ENCODE results near the gene ASCL2. TPM values are rescaled to one million over a fixed set of nuclear protein-coding genes. Genes with fewer than 3 reads are reported as not detected.

Gene ASCL2
- total RNA-seq, 1 donor from 2014 or later: 0.58 TPM

GRCh38 chr11:2222451-2222850, 47.9 kb downstream of the ASCL2 start:
- no peaks in the 10 kb centered on the region for H3K4me1 Mint-ChIP-seq
- no peak for TF ChIP-seq CTCF (IDR thresholded peaks at IDR 0.05; ENCODE audit: unreplicated experiment)
- DNase-seq (ENCODE audit: low spot score in 2 of 2, unreplicated experiment in 2 of 2): no peak
- H3K9me3 Mint-ChIP-seq: peaks cover 37% of the 10 kb centered on the region
- H3K27ac Mint-ChIP-seq: no peak overlapping the region
- no peaks in the 10 kb centered on the region for H3K36me3 Mint-ChIP-seq
- peaks cover 36% of the 10 kb centered on the region for H3K27me3 Mint-ChIP-seq (ENCODE audit: low read depth)
- no peak overlapping the region for H3K4me3 Mint-ChIP-seq

GRCh38 chr11:2221591-2221990, 48.8 kb downstream of the ASCL2 start:
- Mint-ChIP-seq H3K9me3 (peaks cover 31% of the 10 kb centered on the region), H3K27ac (no peak overlapping the region), H3K4me1 (no peaks in the 10 kb centered on the region), H3K27me3 (ENCODE audit: low read depth) (peaks cover 36% of the 10 kb centered on the region), H3K4me3 (no peak overlapping the region), H3K36me3 (no peaks in the 10 kb centered on the region)
- TF ChIP-seq CTCF (IDR thresholded peaks at IDR 0.05; ENCODE audit: unreplicated experiment): no peak
- no peak for DNase-seq (ENCODE audit: low spot score in 2 of 2, unreplicated experiment in 2 of 2)

- Mint-ChIP-seq H3K4me1 (no peaks in the 10 kb centered on the region), H3K36me3 (no peaks in the 10 kb centered on the region), H3K27me3 (ENCODE audit: low read depth) (peaks cover 36% of the 10 kb centered on the region), H3K9me3 (peaks cover 30% of the 10 kb centered on the region), H3K4me3 (no peak overlapping the region), H3K27ac (no peak overlapping the region)
- no peak for TF ChIP-seq CTCF (IDR thresholded peaks at IDR 0.05; ENCODE audit: unreplicated experiment)
- no peak for DNase-seq (ENCODE audit: low spot score in 2 of 2, unreplicated experiment in 2 of 2)
These were observed 49.4 kb downstream of the ASCL2 start for GRCh38 chr11:2221024-2221423.

GRCh38 chr11:2220173-2220771, 50.1 kb downstream of the ASCL2 start:
- TF ChIP-seq CTCF (IDR thresholded peaks at IDR 0.05; ENCODE audit: unreplicated experiment): no peak
- Mint-ChIP-seq H3K27ac (no peak overlapping the region), H3K36me3 (no peaks in the 10 kb centered on the region), H3K27me3 (ENCODE audit: low read depth) (peaks cover 36% of the 10 kb centered on the region), H3K4me1 (no peaks in the 10 kb centered on the region), H3K4me3 (no peak overlapping the region), H3K9me3 (peaks cover 25% of the 10 kb centered on the region)
- no peak for DNase-seq (ENCODE audit: low spot score in 2 of 2, unreplicated experiment in 2 of 2)

GRCh38 chr11:2219318-2220017, 50.9 kb downstream of the ASCL2 start:
- peaks cover 34% of the 10 kb centered on the region for H3K27me3 Mint-ChIP-seq (ENCODE audit: low read depth)
- H3K36me3 Mint-ChIP-seq: no peaks in the 10 kb centered on the region
- no peak for DNase-seq (ENCODE audit: low spot score in 2 of 2, unreplicated experiment in 2 of 2)
- no peaks in the 10 kb centered on the region for H3K4me1 Mint-ChIP-seq
- no peak for TF ChIP-seq CTCF (IDR thresholded peaks at IDR 0.05; ENCODE audit: unreplicated experiment)
- no peak overlapping the region for H3K27ac Mint-ChIP-seq
- H3K9me3 Mint-ChIP-seq: peaks cover 20% of the 10 kb centered on the region
- H3K4me3 Mint-ChIP-seq: no peak overlapping the region

Other genes starting within 250 kb of the ASCL2 start
- 3,009 to 3,275 TPM (median 3,171 TPM) in 3 replicates for gene IGF2, start 131.2 kb downstream of the ASCL2 start, total RNA-seq
- gene INS, start 109.4 kb downstream of the ASCL2 start, total RNA-seq: not detected in 3 replicates
- gene TH, start 98.8 kb downstream of the ASCL2 start, total RNA-seq: 0.77 to 1.4 TPM (median 1.1 TPM) in 3 replicates
- 0.25 to 0.29 TPM (median 0.27 TPM) in 3 replicates for gene C11orf21, start 31.3 kb upstream of the ASCL2 start, total RNA-seq
- 0.94 to 1.8 TPM (median 1.2 TPM) in 3 replicates for gene TSPAN32, start 31.4 kb upstream of the ASCL2 start, total RNA-seq
- gene CD81, start 106.7 kb upstream of the ASCL2 start, total RNA-seq: 409 to 415 TPM (median 410 TPM) in 3 replicates
- gene TSSC4, start 130.2 kb upstream of the ASCL2 start, total RNA-seq: 79.3 to 84.7 TPM (median 82.2 TPM) in 3 replicates
- 6.9 to 7.7 TPM (median 7.2 TPM) in 3 replicates for gene TRPM5, start 173.9 kb upstream of the ASCL2 start, total RNA-seq
- gene KCNQ1, start 174.4 kb upstream of the ASCL2 start, total RNA-seq: 6.9 to 8.5 TPM (median 8.4 TPM) in 3 replicates